RWPE2 (cell line): ENCODE results near the gene DOK6.

Experiments
- ATAC-seq: fragments of 200-7000 bp; cut with Tn5 transposase; 3 replicates; pipeline ENCODE4 v1.9.1; 2021; ENCODE audit warnings: low read depth
- DNase-seq: peaks from one replicate; pipeline ENCODE4 v3.0.0-alpha.2; 2020; ENCODE audit warnings: low spot score
- H3K27ac ChIP-seq: fragments of 450-650 bp; 2 replicates; pipeline ENCODE4 v1.5.1; 2017; ENCODE audit warnings: mild to moderate bottlenecking; ENCODE audit not compliant: poor library complexity, severe bottlenecking
- H3K27me3 ChIP-seq: fragments of 250-450 bp; sonication (Bioruptor Pico); 2 replicates; pipeline ENCODE4 v1.5.1; 2021; ENCODE audit warnings: mild to moderate bottlenecking, moderate library complexity; ENCODE audit not compliant: insufficient read depth, poor library complexity, severe bottlenecking
- H3K36me3 ChIP-seq: fragments of 250-450 bp; sonication (Bioruptor Pico); 2 replicates; pipeline ENCODE4 v1.5.1; 2020; ENCODE audit warnings: low read depth, mild to moderate bottlenecking, moderate library complexity
- H3K4me1 ChIP-seq: fragments of 250-450 bp; sonication (Bioruptor Pico); 2 replicates; pipeline ENCODE4 v1.5.1; 2021; ENCODE audit warnings: mild to moderate bottlenecking, moderate library complexity; ENCODE audit not compliant: insufficient read depth, poor library complexity, severe bottlenecking
- H3K4me3 ChIP-seq: fragments of 250-450 bp; sonication (Bioruptor Pico); 2 replicates; pipeline ENCODE4 v1.5.1; 2021; ENCODE audit warnings: mild to moderate bottlenecking, moderate library complexity; ENCODE audit not compliant: severe bottlenecking
- H3K9me3 ChIP-seq: fragments of 250-450 bp; sonication (Bioruptor Pico); 2 replicates; pipeline ENCODE4 v1.5.1; 2021; ENCODE audit warnings: mild to moderate bottlenecking, moderate library complexity; ENCODE audit not compliant: severe bottlenecking
- CTCF ChIP-seq: fragments of 450-650 bp; IDR thresholded peaks from one replicate; pipeline ENCODE4 v1.5.1; 2017; ENCODE audit warnings: mild to moderate bottlenecking, moderate library complexity; ENCODE audit not compliant: poor library complexity, severe bottlenecking

DOK6 gene

GRCh38 chr18:69411199-69411598 lies 10.5 kb downstream of the DOK6 start:
- ATAC-seq (no peak), DNase-seq (no peak)
- Histone ChIP-seq H3K27me3 (peaks cover 35% of the 10 kb centered on the region), H3K36me3 (no peaks in the 10 kb centered on the region), H3K4me3 (no peak overlapping the region), H3K9me3 (no peaks in the 10 kb centered on the region), H3K4me1 (no peaks in the 10 kb centered on the region), H3K27ac (no peak overlapping the region)
- no peak for TF ChIP-seq CTCF

- Histone ChIP-seq H3K27ac (no peak overlapping the region), H3K27me3 (peaks cover 27% of the 10 kb centered on the region), H3K36me3 (no peaks in the 10 kb centered on the region), H3K4me3 (no peak overlapping the region), H3K9me3 (no peaks in the 10 kb centered on the region), H3K4me1 (no peaks in the 10 kb centered on the region)
- ATAC-seq = no peak
- TF ChIP-seq CTCF = no peak
- DNase-seq = no peak
These were observed 13.5 kb downstream of the DOK6 start for GRCh38 chr18:69414184-69414583.

- DNase-seq (no peak), ATAC-seq (no peak)
- H3K4me1 ChIP-seq = no peaks in the 10 kb centered on the region
- H3K4me3 ChIP-seq = no peak overlapping the region
- no peaks in the 10 kb centered on the region for H3K27me3 ChIP-seq
- H3K27ac ChIP-seq = no peak overlapping the region
- H3K36me3 ChIP-seq = no peaks in the 10 kb centered on the region
- no peak for TF ChIP-seq CTCF
- H3K9me3 ChIP-seq = no peaks in the 10 kb centered on the region
These were observed 32.2 kb downstream of the DOK6 start for GRCh38 chr18:69432847-69433246.

- Histone ChIP-seq H3K9me3 (no peaks in the 10 kb centered on the region), H3K27ac (no peak overlapping the region), H3K4me3 (no peak overlapping the region), H3K27me3 (no peaks in the 10 kb centered on the region), H3K36me3 (no peaks in the 10 kb centered on the region), H3K4me1 (no peaks in the 10 kb centered on the region)
- no peak for ATAC-seq
- no peak for TF ChIP-seq CTCF
- DNase-seq = no peak
These were observed 34.3 kb downstream of the DOK6 start for GRCh38 chr18:69435000-69435399.

GRCh38 chr18:69444221-69444620 lies 43.5 kb downstream of the DOK6 start:
- no peak for TF ChIP-seq CTCF
- ATAC-seq = no peak
- DNase-seq = no peak
- no peaks in the 10 kb centered on the region for H3K27me3 ChIP-seq
- H3K4me1 ChIP-seq = no peaks in the 10 kb centered on the region
- H3K4me3 ChIP-seq = no peak overlapping the region
- no peaks in the 10 kb centered on the region for H3K9me3 ChIP-seq
- H3K27ac ChIP-seq = no peak overlapping the region
- no peaks in the 10 kb centered on the region for H3K36me3 ChIP-seq
